Stimulated activated CD4-positive, alpha-beta T cell treated with anti-CD3 and anti-CD28 coated beads, Interleukin-12 subunit alpha, Interleukin-12 subunit beta, amount 100 ng/mL, for 4 hours (primary cell): ENCODE data around the gene KRTAP12-3.
"Not testable (repeated sequence)": the region's sequence is repeated elsewhere in the genome, so short reads cannot be mapped to it uniquely, and the experiment has no call there.

Experiments
- DNase-seq: peaks from one replicate; pipeline ENCODE4 v3.0.0-alpha.2; 2020

The KRTAP12-3 gene

GRCh38 chr21:44653123-44653522 lies 4.6 kb upstream of the KRTAP12-3 start:
- DNase-seq, result no peak

GRCh38 chr21:44653656-44654575 lies 3.8 kb upstream of the KRTAP12-3 start:
- no peak for DNase-seq

DNA sequence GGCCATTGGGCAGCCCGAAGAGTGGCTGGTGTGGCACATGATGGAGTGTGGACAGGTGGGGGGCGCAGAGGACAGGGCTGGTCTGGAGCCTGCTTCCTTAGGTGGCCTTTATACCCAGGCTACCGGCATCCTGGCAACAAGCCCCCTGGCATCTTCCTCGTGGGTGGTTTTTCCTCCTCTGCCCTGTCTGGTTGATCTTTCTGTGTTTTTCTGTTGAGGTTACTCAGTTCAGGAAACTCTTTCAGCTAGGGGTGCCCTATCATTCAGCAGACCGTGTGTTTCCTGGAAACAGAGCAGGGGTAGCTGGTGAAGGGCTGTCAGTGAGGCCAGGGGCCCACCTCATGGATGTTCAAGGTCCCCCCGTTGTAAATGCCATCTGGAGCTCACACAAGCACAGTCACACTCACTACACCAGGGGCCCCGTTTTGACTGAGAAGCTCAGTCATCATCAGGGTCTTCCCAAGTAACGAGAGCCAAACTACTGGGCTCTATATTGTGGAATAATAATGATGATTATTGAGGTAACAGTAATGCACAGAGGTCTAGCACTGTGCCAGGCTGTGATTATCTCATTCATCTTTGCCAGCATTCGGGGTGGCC lies 3.1 kb upstream of the KRTAP12-3 start, which contains the start of gene KRTAP12-4:
TSS of gene KRTAP12-4 (minus strand) at position 84 of the 600 bp plus-strand sequence. CDS start at position 39, 45 bp downstream.
- no peak for DNase-seq

DNA sequence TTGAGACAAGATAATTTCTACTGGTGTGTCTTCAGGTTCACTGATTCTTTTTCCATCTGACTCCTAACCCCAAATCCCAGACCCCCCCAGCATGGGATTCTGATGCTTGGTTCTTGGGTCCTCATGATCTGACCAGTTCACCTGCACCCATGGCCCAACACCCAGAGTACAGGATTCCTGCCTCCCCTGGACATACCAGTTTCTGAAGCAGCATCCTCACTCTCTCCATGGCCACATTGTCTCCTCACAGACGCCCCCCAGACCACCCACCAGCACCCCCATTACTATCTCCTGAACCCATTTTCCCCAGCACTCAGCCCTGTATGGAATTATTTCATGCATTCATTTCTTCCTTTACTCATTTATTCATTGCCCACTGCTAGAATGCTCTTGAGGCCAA lies 864 bp upstream of the KRTAP12-3 start:
- no peak for DNase-seq

GRCh38 chr21:44658541-44658910 lies 794 bp downstream of the KRTAP12-3 start:
- no peak for DNase-seq

GRCh38 chr21:44658913-44659595 lies 1.3 kb downstream of the KRTAP12-3 start:
- no peak for DNase-seq

GRCh38 chr21:44661567-44661966 lies 3.8 kb downstream of the KRTAP12-3 start:
- not testable (repeated sequence) for DNase-seq

GRCh38 chr21:44664691-44665090 lies 7.0 kb downstream of the KRTAP12-3 start:
- DNase-seq, result no peak

DNA sequence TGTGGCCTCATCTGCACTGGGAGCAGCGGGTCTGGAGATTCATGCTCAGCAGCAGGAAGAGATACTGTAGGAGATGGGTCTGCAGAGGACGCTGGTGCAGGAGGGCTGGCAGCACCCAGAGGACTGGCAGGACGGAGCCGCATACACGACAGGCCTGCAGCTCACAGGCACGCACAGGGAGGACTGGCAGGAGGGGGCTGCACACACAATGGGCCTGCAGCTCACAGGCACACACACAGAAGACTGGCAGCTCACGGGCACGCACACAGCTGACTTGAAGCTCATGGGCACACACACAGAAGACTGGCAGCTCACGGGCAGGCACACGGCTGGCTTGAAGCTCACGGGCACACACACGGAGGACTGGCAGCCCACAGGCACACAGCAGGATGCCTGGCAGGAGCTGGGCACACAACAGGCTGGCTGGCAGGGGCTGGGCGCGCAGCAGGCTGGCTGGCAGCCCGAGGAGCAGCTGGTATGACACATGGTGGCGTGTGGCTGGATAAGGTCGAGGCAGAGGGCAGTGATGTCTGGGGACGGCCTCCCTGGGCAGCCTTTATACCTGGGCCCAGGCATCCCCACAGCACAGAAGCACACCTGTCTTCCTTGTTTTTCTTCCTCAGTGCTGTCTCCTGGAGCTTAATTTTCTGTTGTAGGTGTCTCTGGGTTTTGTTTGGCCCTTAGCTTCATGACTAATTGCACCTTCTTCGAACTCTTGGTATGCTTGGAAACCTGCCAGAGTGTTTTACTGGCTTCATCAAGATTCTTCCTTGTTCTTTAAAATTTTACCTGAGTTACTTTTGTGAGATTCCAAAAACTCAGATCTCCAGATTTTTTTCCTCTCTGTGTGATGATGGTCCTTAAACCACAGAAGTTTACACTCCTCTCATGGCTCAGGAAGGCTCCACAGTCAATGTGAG lies 8.9 kb downstream of the KRTAP12-3 start, which contains the start of gene KRTAP12-2:
TSS of gene KRTAP12-2 (minus strand) at position 527 of the 920 bp plus-strand sequence. CDS start at position 486, 41 bp downstream.
- no peak for DNase-seq

- no peak for DNase-seq
Measured at GRCh38 chr21:44667612-44668011, 9.9 kb downstream of the KRTAP12-3 start.

DNA sequence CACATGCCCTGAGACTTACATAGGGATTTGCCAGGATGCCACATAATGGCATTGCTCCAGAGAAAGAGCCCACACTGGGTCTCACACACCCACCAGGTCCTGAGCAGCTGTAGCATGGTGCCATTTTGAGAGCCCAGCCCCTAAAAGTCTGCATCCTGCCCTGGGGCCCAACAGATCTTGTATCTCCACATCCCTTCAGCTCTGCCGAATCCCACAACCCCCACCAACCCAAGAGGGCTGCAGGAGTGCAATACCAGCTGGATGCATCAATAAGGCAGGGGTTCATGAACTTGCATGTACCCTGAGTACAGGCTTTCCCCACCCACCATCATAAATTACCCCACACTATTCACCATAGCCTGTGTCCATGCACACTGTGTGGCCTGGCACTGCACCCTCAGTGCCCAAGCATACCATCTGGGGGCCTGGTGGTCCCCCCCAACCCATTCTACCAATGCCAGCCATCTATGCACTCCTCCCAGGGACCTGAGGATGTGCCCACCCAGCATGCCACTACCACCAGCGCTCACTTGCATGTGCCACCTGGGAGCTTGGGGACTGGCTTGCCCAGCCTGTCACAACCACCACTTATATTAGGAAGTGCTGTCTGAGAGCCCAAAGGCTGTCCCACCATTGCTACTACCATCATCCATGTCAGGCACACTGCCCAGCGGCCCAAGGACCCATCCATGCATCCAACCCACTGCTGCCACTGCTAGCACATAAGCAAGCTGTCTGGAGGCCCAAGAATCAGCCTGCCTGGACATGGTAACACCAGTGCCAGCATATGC lies 13.1 kb downstream of the KRTAP12-3 start:
- DNase-seq, result no peak

DNA sequence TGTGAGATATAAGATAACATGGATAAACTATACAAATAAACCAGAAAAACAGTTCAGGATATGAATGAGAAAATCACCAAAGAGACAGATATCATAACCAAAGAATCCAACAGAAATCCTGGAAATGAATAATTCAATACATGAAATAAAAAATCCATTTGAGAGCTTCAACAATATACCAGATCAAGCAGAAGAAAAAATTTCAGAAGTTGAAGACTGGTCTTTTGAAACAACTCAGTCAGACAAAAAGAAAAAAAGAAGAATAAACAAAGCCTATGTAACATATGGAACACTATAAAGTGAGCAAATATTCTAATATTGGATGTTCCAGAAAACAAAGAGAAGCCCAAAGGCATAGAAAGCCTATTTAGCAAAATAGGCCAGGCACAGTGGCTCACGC lies 14.2 kb downstream of the KRTAP12-3 start:
- no peak for DNase-seq

- DNase-seq, result no peak
Measured at GRCh38 chr21:44677881-44678280, 20.1 kb downstream of the KRTAP12-3 start.

DNA sequence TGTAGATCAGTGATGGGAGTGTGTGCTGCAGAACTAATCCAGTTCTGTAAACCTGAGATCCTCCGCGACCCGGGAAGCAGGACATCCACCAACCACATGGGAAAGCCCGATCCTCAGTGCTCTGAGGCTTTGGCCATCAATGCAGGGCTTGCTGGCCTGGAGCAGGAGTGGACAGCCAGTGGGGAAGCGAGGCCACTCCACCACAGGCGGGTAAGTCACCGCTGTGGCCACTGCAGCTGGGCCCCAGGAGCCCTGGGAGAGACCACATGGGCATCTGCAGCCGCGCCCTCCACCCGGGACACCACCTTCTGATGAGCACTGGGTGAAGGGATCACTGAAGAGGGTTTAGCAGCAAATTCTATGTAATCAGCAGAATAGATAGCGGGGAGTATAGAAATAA lies 23.4 kb downstream of the KRTAP12-3 start:
- no peak for DNase-seq

GRCh38 chr21:44681861-44682579 lies 24.3 kb downstream of the KRTAP12-3 start, which contains the start of gene KRTAP12-1:
Gene KRTAP12-1 (minus strand): TSS chr21:44682163. CDS start chr21:44682123, 40 bp downstream.
- DNase-seq, result no peak

DNA sequence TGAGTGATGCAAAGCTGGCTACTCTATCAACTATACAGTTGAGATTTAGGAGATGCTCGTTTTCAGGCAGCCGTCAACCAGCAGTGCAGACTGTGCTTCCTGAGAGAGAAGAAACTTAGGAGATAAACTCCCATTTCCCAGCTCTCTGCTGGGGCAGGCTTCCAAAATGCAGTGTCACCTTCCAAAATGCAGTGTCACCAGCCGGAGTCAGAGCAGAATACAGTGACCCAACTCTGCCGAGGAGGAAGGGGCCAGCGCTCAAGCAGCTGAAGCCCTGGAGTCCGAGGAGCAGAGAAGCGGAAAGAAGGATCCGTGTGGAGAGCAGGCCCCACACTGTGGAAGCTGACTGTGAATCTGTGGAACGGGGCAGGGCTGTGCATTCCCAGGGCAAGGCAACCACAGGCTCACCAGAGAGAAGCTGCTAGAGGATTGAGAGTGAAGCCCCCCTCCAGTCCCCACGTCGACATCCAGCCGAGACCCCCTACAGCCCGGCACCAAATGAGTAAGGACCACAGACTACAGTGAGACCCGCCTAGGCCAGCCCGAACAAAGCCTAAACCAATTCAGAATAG lies 24.9 kb downstream of the KRTAP12-3 start:
- no peak for DNase-seq

GRCh38 chr21:44684077-44684476 lies 26.3 kb downstream of the KRTAP12-3 start:
- DNase-seq, result no peak

GRCh38 chr21:44684483-44684882 lies 26.8 kb downstream of the KRTAP12-3 start:
- no peak for DNase-seq

DNA sequence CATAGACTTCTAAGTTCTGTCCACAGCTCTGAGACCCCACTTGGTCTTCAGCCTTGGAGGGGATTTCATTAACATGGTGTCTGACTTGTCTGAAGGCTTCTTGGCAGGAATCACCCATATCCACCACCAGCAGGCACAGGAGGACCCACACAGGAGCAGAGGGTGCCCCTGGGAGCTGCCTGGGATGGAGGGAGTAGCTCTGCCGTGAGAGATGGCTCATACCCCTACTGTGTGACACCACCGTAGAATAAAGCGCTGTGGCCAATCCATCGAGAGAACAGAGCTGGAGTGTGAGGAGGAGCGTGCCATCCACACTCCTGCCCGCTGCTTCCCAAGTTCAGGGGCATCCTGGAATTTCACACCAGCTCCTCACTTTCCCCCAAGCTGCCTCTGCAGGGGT lies 27.3 kb downstream of the KRTAP12-3 start:
- not testable (repeated sequence) for DNase-seq
